A549 (cell line): ENCODE data around the gene CBFA2T2. TPM values are rescaled to one million over a fixed set of nuclear protein-coding genes. Genes with fewer than 3 reads are reported as not detected.

Experiments used
- ATAC-seq, 2 experiments: fragments of 200-7000 bp in 1 of 2; fragments of >200 bp in 1 of 2; cut with Nextera tagmentation in 1 of 2; cut with Tn5 transposase in 1 of 2; 3 replicates each; pipeline versions ENCODE4 v1.8.0 to v1.9.1; 2018 to 2020; ENCODE audit warnings: mild to moderate bottlenecking in 1 of 2, moderate library complexity in 1 of 2
- CTCF ChIA-PET: fragments of 300-600 bp; sonication (Branson Sonifier 250); formaldehyde crosslinking; extraction: SDS; loops from one replicate; lab custom pipeline; 2021; ENCODE audit warnings: antibody characterized with exemption, inconsistent platforms; lab: Yijun Ruan, JAX
- POLR2A ChIA-PET: fragments of 350-600 bp; formaldehyde crosslinking; extraction: SDS; loops from one replicate; lab custom pipeline; 2021; ENCODE audit warnings: antibody characterized with exemption, inconsistent platforms; lab: Yijun Ruan, JAX
- DNase-seq, 2 experiments: peaks; one replicate each; pipeline versions ENCODE4 v3.0.0 to v3.0.0-alpha.2; 2011 to 2016; ENCODE audit warnings: low read depth in 1 of 2, low spot score in 1 of 2
- FAIRE-seq: peaks from 2 replicates; lab custom pipeline; 2011; peaks lifted over from hg19 to GRCh38; lab: Jason Lieb, UNC
- H3K27ac ChIP-seq, 2 experiments: fragments of >200 bp; sonication (Bioruptor Twin); formaldehyde crosslinking; 3 replicates each; pipeline ENCODE4 v1.5.1; 2016 to 2017
- H3K4me1 ChIP-seq: fragments of >200 bp; sonication (Bioruptor Twin); formaldehyde crosslinking; 3 replicates; pipeline ENCODE4 v1.6.1; 2016
- H3K4me2 ChIP-seq: fragments of >200 bp; sonication (Bioruptor Twin); formaldehyde crosslinking; 3 replicates; pipeline ENCODE4 v1.6.1; 2016
- H3K4me3 ChIP-seq: fragments of >200 bp; sonication (Bioruptor Twin); formaldehyde crosslinking; 3 replicates; pipeline ENCODE4 v1.5.1; 2016
- H3K9me3 ChIP-seq: fragments of >200 bp; sonication (Bioruptor Twin); formaldehyde crosslinking; 3 replicates; pipeline ENCODE4 v1.6.1; 2016
- ATOH8 ChIP-seq: fragments of 250-450 bp; sonication (Bioruptor Pico); IDR thresholded peaks from 2 replicates; pipeline ENCODE4 v1.5.0; 2020; ENCODE audit warnings: low read depth, mild to moderate bottlenecking, moderate library complexity
- BCL3 ChIP-seq: fragments of >200 bp; sonication (Bioruptor Twin); formaldehyde crosslinking; IDR thresholded peaks from 3 replicates; pipeline ENCODE4 v1.6.1; 2016
- CBX2 ChIP-seq: fragments of 200-600 bp; sonication (generic); IDR thresholded peaks from 2 replicates; pipeline ENCODE4 v1.6.1; 2016; ENCODE audit warnings: low read depth, mild to moderate bottlenecking, borderline replicate concordance
- CBX8 ChIP-seq: fragments of 200-600 bp; sonication (generic); IDR thresholded peaks from 2 replicates; pipeline ENCODE4 v1.6.1; 2016
- CHD2 ChIP-seq: fragments of 150-350 bp; IDR thresholded peaks from 2 replicates; pipeline ENCODE4 v1.6.1; 2014; ENCODE audit warnings: low read length; ENCODE audit not compliant: partially characterized antibody
- CHD4 ChIP-seq: fragments of 200-600 bp; sonication (generic); IDR thresholded peaks from 2 replicates; pipeline ENCODE4 v1.6.1; 2016; ENCODE audit warnings: antibody characterized with exemption, mild to moderate bottlenecking, borderline replicate concordance
- EHMT2 ChIP-seq: fragments of 200-600 bp; sonication (generic); IDR thresholded peaks from 2 replicates; pipeline ENCODE4 v1.6.1; 2016; ENCODE audit warnings: antibody characterized with exemption, low read depth, mild to moderate bottlenecking, moderate library complexity
- EP300 ChIP-seq, 2 experiments: fragments of >200 bp; sonication (Bioruptor Twin); formaldehyde crosslinking; IDR thresholded peaks; 2 replicates in 1 of 2; 3 replicates in 1 of 2; pipeline ENCODE4 v1.6.1; 2016 to 2017
- FOSL2 ChIP-seq, 2 experiments: fragments of 450-650 bp in 1 of 2; fragments of >200 bp in 1 of 2; sonication (Bioruptor Twin) in 1 of 2; formaldehyde crosslinking; IDR thresholded peaks; 2 replicates each; pipeline versions ENCODE4 v1.5.0 to v1.6.1; 2016 to 2020; ENCODE audit warnings: mild to moderate bottlenecking in 1 of 2, moderate library complexity in 1 of 2
- FOXS1 ChIP-seq: fragments of 250-450 bp; sonication (Bioruptor Pico); IDR thresholded peaks from 2 replicates; pipeline ENCODE4 v1.5.0; 2020; ENCODE audit warnings: mild to moderate bottlenecking, moderate library complexity
- HDAC2 ChIP-seq: fragments of 200-600 bp; sonication (generic); IDR thresholded peaks from 2 replicates; pipeline ENCODE4 v1.6.1; 2016
- HES2 ChIP-seq: fragments of >200 bp; sonication (Bioruptor Twin); formaldehyde crosslinking; IDR thresholded peaks from 2 replicates; pipeline ENCODE4 v1.6.1; 2016
- HEYL ChIP-seq: fragments of 250-450 bp; sonication (Bioruptor Pico); IDR thresholded peaks from 2 replicates; pipeline ENCODE4 v1.8.0; 2021; ENCODE audit warnings: mild to moderate bottlenecking, moderate library complexity
- JUN ChIP-seq, 2 experiments: fragments of >200 bp; sonication (Bioruptor Twin); formaldehyde crosslinking; IDR thresholded peaks; 2 replicates in 1 of 2; 3 replicates in 1 of 2; pipeline ENCODE4 v1.6.1; 2016 to 2017
- KDM1A ChIP-seq: fragments of 200-600 bp; sonication (generic); IDR thresholded peaks from 2 replicates; pipeline ENCODE4 v1.6.1; 2016; ENCODE audit warnings: low read depth, mild to moderate bottlenecking
- MAFK ChIP-seq: fragments of 450-650 bp; IDR thresholded peaks from 2 replicates; pipeline ENCODE4 v1.6.1; 2014; ENCODE audit not compliant: partially characterized antibody
- MAZ ChIP-seq: fragments of 150-350 bp; IDR thresholded peaks from 2 replicates; pipeline ENCODE4 v1.6.1; 2014; ENCODE audit warnings: antibody characterized with exemption, low read depth, low read length, borderline replicate concordance
- NPAS2 ChIP-seq: fragments of 250-450 bp; sonication (Bioruptor Pico); IDR thresholded peaks from 2 replicates; pipeline ENCODE4 v1.8.0; 2022; ENCODE audit warnings: mild to moderate bottlenecking, moderate library complexity, borderline replicate concordance
- PBX3 ChIP-seq: IDR thresholded peaks from 2 replicates; pipeline ENCODE4 v1.6.1; 2012
- POLR2AphosphoS2 ChIP-seq: conservative IDR thresholded peaks from 2 replicates; pipeline ENCODE4 v1.6.1; 2012; ENCODE audit warnings: low read length, improper control_type of control experiment, inconsistent platforms
- RAD21 ChIP-seq, 2 experiments: fragments of >200 bp in 1 of 2; sonication (Bioruptor Twin) in 1 of 2; formaldehyde crosslinking in 1 of 2; IDR thresholded peaks in 1 of 2; conservative IDR thresholded peaks in 1 of 2; 2 replicates in 1 of 2; 3 replicates in 1 of 2; pipeline ENCODE4 v1.6.1; 2012 to 2018; ENCODE audit warnings: inconsistent platforms in 1 of 2
- SMC3 ChIP-seq: fragments of >200 bp; sonication (Bioruptor Twin); formaldehyde crosslinking; IDR thresholded peaks from 3 replicates; pipeline ENCODE4 v1.6.1; 2018; ENCODE audit warnings: inconsistent platforms
- TP53 ChIP-seq: fragments of 250-450 bp; sonication (Bioruptor Pico); IDR thresholded peaks from 2 replicates; pipeline ENCODE4 v1.5.0; 2021; ENCODE audit warnings: mild to moderate bottlenecking, moderate library complexity
- ZC3H11A ChIP-seq: fragments of 450-650 bp; IDR thresholded peaks from 2 replicates; pipeline ENCODE4 v1.6.1; 2014; ENCODE audit warnings: antibody characterized with exemption, mild to moderate bottlenecking
- ZSCAN20 ChIP-seq: fragments of 250-450 bp; sonication (Bioruptor Pico); IDR thresholded peaks from 2 replicates; pipeline ENCODE4 v1.8.0; 2022; ENCODE audit warnings: mild to moderate bottlenecking, moderate library complexity
- WGBS: methylation state at CpG from one replicate; pipeline ENCODE4 v1.1.6; 2017; ENCODE audit errors: missing lambda C conversion rate; 5-methylcytosine and 5-hydroxymethylcytosine counted together
- polyA plus RNA-seq, 4 experiments: library from polyadenylated mRNA; depleted of rRNA in 3 of 4; stranded (reverse); fragments of >200 nt; fragmentation: RNase III in 1 of 4; extraction: RNeasy Plus Mini Kit Qiagen cat#74134 plus additional on column Dnase treatment in 1 of 4; gene quantifications; 2 replicates in 3 of 4; 3 replicates in 1 of 4; pipeline ENCODE4 v1.2.3, GENCODE V29; 2011 to 2017

CBFA2T2 gene
- polyA plus RNA-seq, 2 of the 4 experiments (the other 2 are of a cell fraction), result 6.8 to 9.4 TPM

- no peak for TF ChIP-seq NPAS2 (CRISPR knock-in tag)
- TF ChIP-seq FOXS1 (CRISPR knock-in tag), result no peak
- TF ChIP-seq HDAC2, result no peak
- TF ChIP-seq ZSCAN20 (CRISPR knock-in tag), result no peak
- TF ChIP-seq HES2, result no peak
- TF ChIP-seq POLR2AphosphoS2, result no peak
- TF ChIP-seq TP53 (CRISPR knock-in tag), result no peak
- no peak for TF ChIP-seq KDM1A
- ChIA-PET CTCF (interaction anchor here (2.3 to 4.8 kb wide), 5 partner anchors 8 to 197 kb away, joined by 8 to 28 read pairs (median 20); partner anchors contain the start of gene C20orf144), POLR2A (no interaction called here)
- no peaks in the 10 kb centered on the region for H3K9me3 ChIP-seq
- 79% methylated on average over 10 of the region's 10 CpGs for WGBS
- no peak for DNase-seq
- no peak for FAIRE-seq
- no peak overlapping the region for H3K4me2 ChIP-seq
- peaks cover 4% of the 10 kb centered on the region; the same call in 1 of the 3 replicates for H3K4me1 ChIP-seq
- no peak for ATAC-seq
- no peak overlapping the region for H3K4me3 ChIP-seq
- no peak overlapping the region for H3K27ac ChIP-seq
Observed at GRCh38 chr20:33650753-33651561, 161.1 kb downstream of the CBFA2T2 start.

- POLR2A ChIA-PET, result no interaction called here
- no peak for FAIRE-seq
- no peak for ATAC-seq
- 92% methylated on average over 13 of the region's 13 CpGs for WGBS
- Histone ChIP-seq H3K4me1 (peaks cover 4% of the 10 kb centered on the region; the same call in 1 of the 3 replicates), H3K4me2 (no peak overlapping the region), H3K27ac (no peak overlapping the region), H3K4me3 (no peak overlapping the region), H3K9me3 (no peaks in the 10 kb centered on the region)
- CTCF ChIA-PET, result interaction anchor here (0.6 to 4.8 kb wide), 7 partner anchors 9 to 974 kb away, joined by 3 to 28 read pairs (median 16); partner anchors contain the start of gene C20orf144
- DNase-seq, result no peak
- no peak for TF ChIP-seq ZC3H11A
- no peak for TF ChIP-seq ATOH8 (CRISPR knock-in tag)
- TF ChIP-seq SMC3, result no peak
- TF ChIP-seq HEYL (CRISPR knock-in tag), result no peak
Observed at GRCh38 chr20:33651562-33652048, 161.7 kb downstream of the CBFA2T2 start.

GRCh38 chr20:33653218-33653899, 163.5 kb downstream of the CBFA2T2 start:
- CTCF ChIA-PET, result interaction anchor here (0.5 to 4.8 kb wide), 31 partner anchors 9 to 429 kb away, joined by 3 to 28 read pairs (median 4); partner anchors contain the start of genes ACTL10, C20orf144, PXMP4 and SNTA1
- 54% methylated on average over 16 of the region's 16 CpGs for WGBS
- Histone ChIP-seq H3K4me2 (peak overlapping the region; percentile 35; the same call in 1 of the 3 replicates), H3K9me3 (no peaks in the 10 kb centered on the region), H3K4me3 (no peak overlapping the region), H3K27ac (peak overlapping the region in 1 of 2 experiments; percentile 47; a peak in 2 of 6 replicates), H3K4me1 (peaks cover 4% of the 10 kb centered on the region; the same call in 1 of the 3 replicates)
- DNase-seq (peak; percentile 72 to 73), FAIRE-seq (no peak), ATAC-seq (peak; percentile 82 to 87)
- POLR2A ChIA-PET, result interaction anchor here (0.6 to 2.2 kb wide), 2 partner anchors 10 to 163 kb away, joined by 3 to 14 read pairs; partner anchors contain the start of gene CBFA2T2
- no peak for TF ChIP-seq CHD2
- TF ChIP-seq JUN (IDR thresholded peaks at IDR 0.05), result peak in 1 of 2 experiments; percentile 24; a peak in 1 of 5 replicates
- peak; percentile 60 for TF ChIP-seq MAFK
- no peak for TF ChIP-seq CBX2
- peak; percentile 33; the same call in 1 of the 2 replicates for TF ChIP-seq PBX3
- no peak for TF ChIP-seq CBX8
- no peak for TF ChIP-seq BCL3
- no peak for TF ChIP-seq ATOH8 (CRISPR knock-in tag)
- no peak for TF ChIP-seq TP53 (CRISPR knock-in tag)
- TF ChIP-seq EP300 (IDR thresholded peaks at IDR 0.05), result no peak
- TF ChIP-seq EHMT2, result no peak
- no peak for TF ChIP-seq ZSCAN20 (CRISPR knock-in tag)
- no peak for TF ChIP-seq MAZ
- TF ChIP-seq CHD4, result no peak
- TF ChIP-seq FOSL2 (IDR thresholded peaks at IDR 0.05), result no peak
- no peak for TF ChIP-seq FOSL2 (CRISPR knock-in tag; IDR thresholded peaks at IDR 0.05)
- TF ChIP-seq RAD21 (conservative IDR thresholded peaks at IDR 0.05 in 1 of 2, IDR thresholded peaks at IDR 0.05 in 1 of 2), result peak; percentile 79 to 93
